ENCODE results near the gene LPIN3. TPM values are rescaled to one million over a fixed set of nuclear protein-coding genes. Genes with fewer than 3 reads are reported as not detected.

LPIN3 gene
- total RNA-seq, 2 experiments from 2014 or later = 1.9 to 2.4 TPM

DNA sequence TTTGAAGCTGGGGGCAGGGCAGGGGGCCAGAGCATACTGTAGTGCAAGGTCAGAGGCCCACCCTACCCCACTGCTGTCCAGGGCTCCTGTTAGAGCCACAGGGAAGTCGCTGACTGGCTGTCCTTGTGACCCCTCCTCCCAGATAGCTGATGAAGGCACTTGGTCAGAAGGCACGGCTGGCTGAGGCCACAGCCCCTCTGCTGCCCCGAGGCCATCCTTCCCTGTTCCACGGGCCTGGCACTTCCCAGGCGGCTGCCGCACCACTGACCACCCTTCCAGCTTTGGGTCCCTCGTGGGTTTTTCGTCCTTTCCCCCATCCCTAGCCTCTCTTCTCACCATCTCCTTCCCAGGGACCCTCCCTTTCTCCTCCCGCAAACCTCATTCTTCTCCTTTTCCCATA lies 35.2 kb downstream of the LPIN3 start:
- no peaks in the 10 kb centered on the region for H3K4me1 ChIP-seq (ENCODE audit: insufficient read depth, low read length)
- intact Hi-C loops (cut with DNase I, micrococcal nuclease) = no loop called here
- no peak overlapping the region for H3K4me3 ChIP-seq (ENCODE audit: low read length)
- H3K27ac Mint-ChIP-seq = no peak overlapping the region
- peaks cover 6 to 26% of the 10 kb centered on the region in 2 experiments for H3K9me3 ChIP-seq (ENCODE audit: control insufficient read depth in 1 of 2, insufficient read depth in 1 of 2, low read length in 2 of 2)
- H3K36me3 Mint-ChIP-seq (ENCODE audit: low read depth) = no peaks in the 10 kb centered on the region
- CTCF ChIA-PET = no interaction called here
- H3K27me3 ChIP-seq (ENCODE audit: control insufficient read depth in 1 of 2, insufficient read depth in 2 of 2, low read length in 2 of 2) = peaks cover 10 to 21% of the 10 kb centered on the region in 2 experiments
- H3K27ac ChIP-seq (ENCODE audit: low read depth in 1 of 2, low read length in 2 of 2) = no peak overlapping the region
- no peaks in the 10 kb centered on the region for H3K36me3 ChIP-seq (ENCODE audit: insufficient read depth, low read length)
- peaks cover 5% of the 10 kb centered on the region for H3K9me3 Mint-ChIP-seq
- DNase-seq = no peak
- TF ChIP-seq, protein P1, sequence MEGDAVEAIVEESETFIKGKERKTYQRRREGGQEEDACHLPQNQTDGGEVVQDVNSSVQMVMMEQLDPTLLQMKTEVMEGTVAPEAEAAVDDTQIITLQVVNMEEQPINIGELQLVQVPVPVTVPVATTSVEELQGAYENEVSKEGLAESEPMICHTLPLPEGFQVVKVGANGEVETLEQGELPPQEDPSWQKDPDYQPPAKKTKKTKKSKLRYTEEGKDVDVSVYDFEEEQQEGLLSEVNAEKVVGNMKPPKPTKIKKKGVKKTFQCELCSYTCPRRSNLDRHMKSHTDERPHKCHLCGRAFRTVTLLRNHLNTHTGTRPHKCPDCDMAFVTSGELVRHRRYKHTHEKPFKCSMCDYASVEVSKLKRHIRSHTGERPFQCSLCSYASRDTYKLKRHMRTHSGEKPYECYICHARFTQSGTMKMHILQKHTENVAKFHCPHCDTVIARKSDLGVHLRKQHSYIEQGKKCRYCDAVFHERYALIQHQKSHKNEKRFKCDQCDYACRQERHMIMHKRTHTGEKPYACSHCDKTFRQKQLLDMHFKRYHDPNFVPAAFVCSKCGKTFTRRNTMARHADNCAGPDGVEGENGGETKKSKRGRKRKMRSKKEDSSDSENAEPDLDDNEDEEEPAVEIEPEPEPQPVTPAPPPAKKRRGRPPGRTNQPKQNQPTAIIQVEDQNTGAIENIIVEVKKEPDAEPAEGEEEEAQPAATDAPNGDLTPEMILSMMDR (IDR thresholded peaks at IDR 0.05) = no peak
- POLR2A ChIA-PET = no interaction called here
- H3K4me3 Mint-ChIP-seq = no peak overlapping the region
- peaks cover 13% of the 10 kb centered on the region for H3K4me1 Mint-ChIP-seq (ENCODE audit: low read depth)
- H3K27me3 Mint-ChIP-seq = peaks cover 46% of the 10 kb centered on the region
- ATAC-seq (ENCODE audit: poor library complexity) = no peak

- no peaks in the 10 kb centered on the region for H3K36me3 ChIP-seq (ENCODE audit: insufficient read depth, low read length)
- H3K36me3 Mint-ChIP-seq (ENCODE audit: low read depth) = no peaks in the 10 kb centered on the region
- H3K4me3 ChIP-seq (ENCODE audit: low read length) = no peak overlapping the region
- H3K27me3 ChIP-seq (ENCODE audit: control insufficient read depth in 1 of 2, insufficient read depth in 2 of 2, low read length in 2 of 2) = peaks cover 11 to 21% of the 10 kb centered on the region in 2 experiments
- DNase-seq = no peak
- H3K4me1 Mint-ChIP-seq (ENCODE audit: low read depth) = peaks cover 15% of the 10 kb centered on the region
- TF ChIP-seq, protein P1 (IDR thresholded peaks at IDR 0.05) = no peak
- peaks cover 2 to 21% of the 10 kb centered on the region in 2 experiments for H3K9me3 ChIP-seq (ENCODE audit: control insufficient read depth in 1 of 2, insufficient read depth in 1 of 2, low read length in 2 of 2)
- no peak overlapping the region for H3K27ac Mint-ChIP-seq
- H3K9me3 Mint-ChIP-seq = peaks cover 1% of the 10 kb centered on the region
- no peak overlapping the region for H3K4me3 Mint-ChIP-seq
- H3K4me1 ChIP-seq (ENCODE audit: insufficient read depth, low read length) = no peaks in the 10 kb centered on the region
- no peak for ATAC-seq (ENCODE audit: poor library complexity)
- peaks cover 41% of the 10 kb centered on the region for H3K27me3 Mint-ChIP-seq
- CTCF ChIA-PET = no interaction called here
- POLR2A ChIA-PET = no interaction called here
- H3K27ac ChIP-seq (ENCODE audit: low read depth in 1 of 2, low read length in 2 of 2) = no peak overlapping the region
- intact Hi-C loops (cut with DNase I, micrococcal nuclease) = no loop called here
Measured at GRCh38 chr20:41376349-41376748, 35.7 kb downstream of the LPIN3 start.

DNA sequence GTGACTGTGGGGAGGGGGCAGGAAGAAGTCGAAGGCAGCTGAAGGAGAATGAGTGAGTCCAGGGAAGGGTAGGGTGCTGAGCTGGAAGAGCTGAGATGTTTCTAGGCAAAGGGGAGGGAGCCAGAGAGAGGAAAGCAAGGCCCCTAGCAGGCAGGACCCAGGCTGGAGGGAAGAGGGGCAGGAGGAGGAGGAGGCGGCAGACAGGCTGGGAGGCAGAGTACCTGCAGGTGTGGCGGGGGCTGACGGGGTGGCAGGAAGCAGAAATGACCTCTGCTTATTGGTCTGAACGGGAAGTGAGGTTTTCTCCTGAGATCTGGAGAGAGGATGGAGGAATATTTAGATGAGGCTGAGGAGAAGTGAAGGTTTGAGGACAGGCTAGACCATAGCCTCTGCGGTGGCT lies 36.7 kb downstream of the LPIN3 start:
- Histone ChIP-seq H3K36me3 (ENCODE audit: insufficient read depth, low read length) (no peaks in the 10 kb centered on the region), H3K4me1 (ENCODE audit: insufficient read depth, low read length) (no peaks in the 10 kb centered on the region), H3K9me3 (ENCODE audit: control insufficient read depth in 1 of 2, insufficient read depth in 1 of 2, low read length in 2 of 2) (peaks cover 0 to 12% of the 10 kb centered on the region in 2 experiments), H3K27me3 (ENCODE audit: control insufficient read depth in 1 of 2, insufficient read depth in 2 of 2, low read length in 2 of 2) (peaks cover 11 to 21% of the 10 kb centered on the region in 2 experiments), H3K4me3 (ENCODE audit: low read length) (no peak overlapping the region), H3K27ac (ENCODE audit: low read depth in 1 of 2, low read length in 2 of 2) (no peak overlapping the region)
- intact Hi-C loops (cut with DNase I, micrococcal nuclease) = no loop called here
- no peak overlapping the region for H3K4me3 Mint-ChIP-seq
- no peak for ATAC-seq (ENCODE audit: poor library complexity)
- no peak for DNase-seq
- H3K27ac Mint-ChIP-seq = no peak overlapping the region
- TF ChIP-seq, protein P1 (IDR thresholded peaks at IDR 0.05) = no peak
- ChIA-PET CTCF (no interaction called here), POLR2A (no interaction called here)
- no peaks in the 10 kb centered on the region for H3K9me3 Mint-ChIP-seq
- peaks cover 41% of the 10 kb centered on the region for H3K27me3 Mint-ChIP-seq
- no peaks in the 10 kb centered on the region for H3K36me3 Mint-ChIP-seq (ENCODE audit: low read depth)
- H3K4me1 Mint-ChIP-seq (ENCODE audit: low read depth) = peaks cover 15% of the 10 kb centered on the region
